ENCODE data around the gene ACOD1. TPM values are rescaled to one million over a fixed set of nuclear protein-coding genes. Genes with fewer than 3 reads are reported as not detected.

The ACOD1 gene
- total and polyA plus RNA-seq, 2 of the 13 experiments (the other 11 are each of a cell fraction or from before 2014, with no cell fraction given), result not detected

GRCh38 chr13:76980075-76980718, 31.9 kb downstream of the ACOD1 start (continued):
- TF ChIP-seq, protein P1, sequence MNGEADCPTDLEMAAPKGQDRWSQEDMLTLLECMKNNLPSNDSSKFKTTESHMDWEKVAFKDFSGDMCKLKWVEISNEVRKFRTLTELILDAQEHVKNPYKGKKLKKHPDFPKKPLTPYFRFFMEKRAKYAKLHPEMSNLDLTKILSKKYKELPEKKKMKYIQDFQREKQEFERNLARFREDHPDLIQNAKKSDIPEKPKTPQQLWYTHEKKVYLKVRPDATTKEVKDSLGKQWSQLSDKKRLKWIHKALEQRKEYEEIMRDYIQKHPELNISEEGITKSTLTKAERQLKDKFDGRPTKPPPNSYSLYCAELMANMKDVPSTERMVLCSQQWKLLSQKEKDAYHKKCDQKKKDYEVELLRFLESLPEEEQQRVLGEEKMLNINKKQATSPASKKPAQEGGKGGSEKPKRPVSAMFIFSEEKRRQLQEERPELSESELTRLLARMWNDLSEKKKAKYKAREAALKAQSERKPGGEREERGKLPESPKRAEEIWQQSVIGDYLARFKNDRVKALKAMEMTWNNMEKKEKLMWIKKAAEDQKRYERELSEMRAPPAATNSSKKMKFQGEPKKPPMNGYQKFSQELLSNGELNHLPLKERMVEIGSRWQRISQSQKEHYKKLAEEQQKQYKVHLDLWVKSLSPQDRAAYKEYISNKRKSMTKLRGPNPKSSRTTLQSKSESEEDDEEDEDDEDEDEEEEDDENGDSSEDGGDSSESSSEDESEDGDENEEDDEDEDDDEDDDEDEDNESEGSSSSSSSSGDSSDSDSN (CRISPR knock-in tag; IDR thresholded peaks at IDR 0.05), result 0 out of 2 replicates have a peak, but pooled peaks have one; percentile 22
- TF ChIP-seq ZNF44 (CRISPR knock-in tag; IDR thresholded peaks at IDR 0.05) (no peak), ZMYM4 (CRISPR knock-in tag; IDR thresholded peaks at IDR 0.05) (peak; percentile 70; the same call in 1 of the 2 replicates), SALL1 (CRISPR knock-in tag; IDR thresholded peaks at IDR 0.05) (peak; percentile 63), ZNF768 (CRISPR knock-in tag; IDR thresholded peaks at IDR 0.05) (peak; percentile 56; the same call in 1 of the 2 replicates), KMT2A (CRISPR knock-in tag; IDR thresholded peaks at IDR 0.05) (0 out of 2 replicates have a peak, but pooled peaks have one; percentile 43), EHMT2 (IDR thresholded peaks at IDR 0.05; ENCODE audit: borderline replicate concordance, low read depth, low read length) (no peak), DRAP1 (CRISPR knock-in tag; IDR thresholded peaks at IDR 0.05) (0 out of 2 replicates have a peak, but pooled peaks have one; percentile 28), ZNF780A (CRISPR knock-in tag; IDR thresholded peaks at IDR 0.05) (no peak), KDM2A (CRISPR knock-in tag; IDR thresholded peaks at IDR 0.05; ENCODE audit: borderline replicate concordance, low read depth) (peak; percentile 90; the same call in 1 of the 2 replicates), ZNF292 (CRISPR knock-in tag; IDR thresholded peaks at IDR 0.05; ENCODE audit: borderline replicate concordance, low read depth) (peak; percentile 49; the same call in 1 of the 2 replicates), CBX2 (IDR thresholded peaks at IDR 0.05; ENCODE audit: low read depth, low read length) (no peak), CBX2 (CRISPR knock-in tag; IDR thresholded peaks at IDR 0.05; ENCODE audit: low read depth) (peak; percentile 94; the same call in 1 of the 2 replicates), NONO (IDR thresholded peaks at IDR 0.05) (no peak), NONO (CRISPR knock-in tag; conservative IDR thresholded peaks at IDR 0.05) (peak; percentile 45; the same call in 1 of the 2 replicates), GABPB1 (CRISPR knock-in tag; IDR thresholded peaks at IDR 0.05) (peak; percentile 61), RAD21 (CRISPR knock-in tag; IDR thresholded peaks at IDR 0.05) (peak; percentile 70), TEAD3 (CRISPR knock-in tag; optimal IDR thresholded peaks at IDR 0.05; ENCODE audit: borderline replicate concordance) (peak; percentile 80), ELF1 (CRISPR knock-in tag; IDR thresholded peaks at IDR 0.05) (0 out of 2 replicates have a peak, but pooled peaks have one; percentile 30)
- TF ChIP-seq, protein P2, sequence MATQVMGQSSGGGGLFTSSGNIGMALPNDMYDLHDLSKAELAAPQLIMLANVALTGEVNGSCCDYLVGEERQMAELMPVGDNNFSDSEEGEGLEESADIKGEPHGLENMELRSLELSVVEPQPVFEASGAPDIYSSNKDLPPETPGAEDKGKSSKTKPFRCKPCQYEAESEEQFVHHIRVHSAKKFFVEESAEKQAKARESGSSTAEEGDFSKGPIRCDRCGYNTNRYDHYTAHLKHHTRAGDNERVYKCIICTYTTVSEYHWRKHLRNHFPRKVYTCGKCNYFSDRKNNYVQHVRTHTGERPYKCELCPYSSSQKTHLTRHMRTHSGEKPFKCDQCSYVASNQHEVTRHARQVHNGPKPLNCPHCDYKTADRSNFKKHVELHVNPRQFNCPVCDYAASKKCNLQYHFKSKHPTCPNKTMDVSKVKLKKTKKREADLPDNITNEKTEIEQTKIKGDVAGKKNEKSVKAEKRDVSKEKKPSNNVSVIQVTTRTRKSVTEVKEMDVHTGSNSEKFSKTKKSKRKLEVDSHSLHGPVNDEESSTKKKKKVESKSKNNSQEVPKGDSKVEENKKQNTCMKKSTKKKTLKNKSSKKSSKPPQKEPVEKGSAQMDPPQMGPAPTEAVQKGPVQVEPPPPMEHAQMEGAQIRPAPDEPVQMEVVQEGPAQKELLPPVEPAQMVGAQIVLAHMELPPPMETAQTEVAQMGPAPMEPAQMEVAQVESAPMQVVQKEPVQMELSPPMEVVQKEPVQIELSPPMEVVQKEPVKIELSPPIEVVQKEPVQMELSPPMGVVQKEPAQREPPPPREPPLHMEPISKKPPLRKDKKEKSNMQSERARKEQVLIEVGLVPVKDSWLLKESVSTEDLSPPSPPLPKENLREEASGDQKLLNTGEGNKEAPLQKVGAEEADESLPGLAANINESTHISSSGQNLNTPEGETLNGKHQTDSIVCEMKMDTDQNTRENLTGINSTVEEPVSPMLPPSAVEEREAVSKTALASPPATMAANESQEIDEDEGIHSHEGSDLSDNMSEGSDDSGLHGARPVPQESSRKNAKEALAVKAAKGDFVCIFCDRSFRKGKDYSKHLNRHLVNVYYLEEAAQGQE (IDR thresholded peaks at IDR 0.05; ENCODE audit: borderline replicate concordance in 1 of 2, low read depth in 1 of 2, low read length in 2 of 2), result 0 out of 4 replicates have a peak, but pooled peaks of 1 of the 2 experiments have one; percentile 21
- TF ChIP-seq, protein P3, sequence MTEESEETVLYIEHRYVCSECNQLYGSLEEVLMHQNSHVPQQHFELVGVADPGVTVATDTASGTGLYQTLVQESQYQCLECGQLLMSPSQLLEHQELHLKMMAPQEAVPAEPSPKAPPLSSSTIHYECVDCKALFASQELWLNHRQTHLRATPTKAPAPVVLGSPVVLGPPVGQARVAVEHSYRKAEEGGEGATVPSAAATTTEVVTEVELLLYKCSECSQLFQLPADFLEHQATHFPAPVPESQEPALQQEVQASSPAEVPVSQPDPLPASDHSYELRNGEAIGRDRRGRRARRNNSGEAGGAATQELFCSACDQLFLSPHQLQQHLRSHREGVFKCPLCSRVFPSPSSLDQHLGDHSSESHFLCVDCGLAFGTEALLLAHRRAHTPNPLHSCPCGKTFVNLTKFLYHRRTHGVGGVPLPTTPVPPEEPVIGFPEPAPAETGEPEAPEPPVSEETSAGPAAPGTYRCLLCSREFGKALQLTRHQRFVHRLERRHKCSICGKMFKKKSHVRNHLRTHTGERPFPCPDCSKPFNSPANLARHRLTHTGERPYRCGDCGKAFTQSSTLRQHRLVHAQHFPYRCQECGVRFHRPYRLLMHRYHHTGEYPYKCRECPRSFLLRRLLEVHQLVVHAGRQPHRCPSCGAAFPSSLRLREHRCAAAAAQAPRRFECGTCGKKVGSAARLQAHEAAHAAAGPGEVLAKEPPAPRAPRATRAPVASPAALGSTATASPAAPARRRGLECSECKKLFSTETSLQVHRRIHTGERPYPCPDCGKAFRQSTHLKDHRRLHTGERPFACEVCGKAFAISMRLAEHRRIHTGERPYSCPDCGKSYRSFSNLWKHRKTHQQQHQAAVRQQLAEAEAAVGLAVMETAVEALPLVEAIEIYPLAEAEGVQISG (CRISPR knock-in tag; IDR thresholded peaks at IDR 0.05), result peak; percentile 37; the same call in 1 of the 2 replicates
